Lung microvascular endothelial cell (primary cell): ENCODE measurements around the gene FALEC. TPM values are rescaled to one million over a fixed set of nuclear protein-coding genes. Genes with fewer than 3 reads are reported as not detected.
"Not testable (repeated sequence)": the region's sequence is repeated elsewhere in the genome, so short reads cannot be mapped to it uniquely, and the experiment has no call there.

Source experiments
- DNase-seq, 2 donors: peaks; one replicate each; pipeline versions ENCODE4 v3.0.0 to v3.0.0-alpha.2; 2010; ENCODE audit warnings: low read depth in 2 of 2
- total RNA-seq: library from RNA; depleted of rRNA; stranded (reverse); fragments of >200 nt; gene quantifications from 2 replicates; pipeline ENCODE4 v1.2.1, GENCODE V29; 2014

Gene FALEC
- total RNA-seq, 1 donor from 2014 or later = not detected

DNA sequence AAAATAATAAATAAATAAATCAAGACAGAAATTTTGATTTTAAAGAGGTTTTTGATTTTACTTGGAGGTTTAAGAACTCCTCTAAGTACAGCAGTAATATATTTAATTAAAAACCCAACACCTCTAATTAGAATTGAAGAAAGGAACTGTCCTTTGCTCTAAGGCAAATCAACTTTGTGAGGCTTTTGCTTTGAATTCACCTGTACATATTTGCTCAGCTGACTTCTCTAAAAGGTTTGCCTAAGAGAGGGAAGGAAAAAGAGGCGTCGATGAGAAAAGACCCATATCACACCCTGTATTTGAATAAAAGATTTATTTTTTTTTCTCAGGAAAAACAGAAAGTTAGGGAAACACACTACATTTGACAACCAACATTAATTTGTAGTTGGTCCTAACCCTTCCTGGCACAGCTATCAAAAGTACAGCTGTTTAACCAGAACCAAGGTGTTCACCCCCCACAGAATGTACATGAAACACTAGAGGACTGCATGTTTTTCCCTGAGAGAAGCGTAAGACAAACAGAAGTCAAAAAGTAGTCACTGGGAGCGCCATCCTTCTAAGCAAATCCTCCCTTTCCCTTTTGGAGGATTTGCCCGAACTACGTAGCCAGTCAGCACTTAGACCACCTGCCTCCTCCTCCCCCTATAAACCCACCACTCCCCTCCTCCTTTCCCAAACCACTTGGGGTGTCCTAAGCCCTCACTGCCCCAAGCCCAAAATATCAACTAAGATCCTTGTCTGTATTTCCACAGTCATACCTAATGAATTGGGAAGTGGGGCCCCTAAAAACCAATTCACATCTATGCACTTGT is 58.9 kb downstream of the FALEC start:
- DNase-seq = peak; percentile 9 to 38

DNA sequence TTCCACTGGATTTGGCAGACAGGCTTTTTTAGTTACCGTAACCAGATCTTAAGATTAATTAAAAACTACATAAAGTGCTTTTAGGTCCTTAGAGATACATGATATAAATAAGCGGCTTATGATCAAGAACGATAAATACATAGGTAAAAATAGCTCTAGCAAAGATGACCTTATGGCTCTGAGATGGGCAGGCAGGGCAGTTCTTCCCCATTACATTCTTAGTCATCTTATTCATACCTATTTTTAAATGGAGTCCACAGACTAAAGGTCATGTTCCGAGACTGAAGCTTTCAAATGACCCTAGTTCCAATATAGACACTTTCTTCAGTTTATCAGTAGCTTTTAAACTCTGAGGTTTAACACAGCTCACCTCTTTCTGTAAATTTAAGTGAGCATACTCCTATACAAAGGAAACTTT is 59.5 kb downstream of the FALEC start:
- DNase-seq = peak; percentile 5 to 31

DNA sequence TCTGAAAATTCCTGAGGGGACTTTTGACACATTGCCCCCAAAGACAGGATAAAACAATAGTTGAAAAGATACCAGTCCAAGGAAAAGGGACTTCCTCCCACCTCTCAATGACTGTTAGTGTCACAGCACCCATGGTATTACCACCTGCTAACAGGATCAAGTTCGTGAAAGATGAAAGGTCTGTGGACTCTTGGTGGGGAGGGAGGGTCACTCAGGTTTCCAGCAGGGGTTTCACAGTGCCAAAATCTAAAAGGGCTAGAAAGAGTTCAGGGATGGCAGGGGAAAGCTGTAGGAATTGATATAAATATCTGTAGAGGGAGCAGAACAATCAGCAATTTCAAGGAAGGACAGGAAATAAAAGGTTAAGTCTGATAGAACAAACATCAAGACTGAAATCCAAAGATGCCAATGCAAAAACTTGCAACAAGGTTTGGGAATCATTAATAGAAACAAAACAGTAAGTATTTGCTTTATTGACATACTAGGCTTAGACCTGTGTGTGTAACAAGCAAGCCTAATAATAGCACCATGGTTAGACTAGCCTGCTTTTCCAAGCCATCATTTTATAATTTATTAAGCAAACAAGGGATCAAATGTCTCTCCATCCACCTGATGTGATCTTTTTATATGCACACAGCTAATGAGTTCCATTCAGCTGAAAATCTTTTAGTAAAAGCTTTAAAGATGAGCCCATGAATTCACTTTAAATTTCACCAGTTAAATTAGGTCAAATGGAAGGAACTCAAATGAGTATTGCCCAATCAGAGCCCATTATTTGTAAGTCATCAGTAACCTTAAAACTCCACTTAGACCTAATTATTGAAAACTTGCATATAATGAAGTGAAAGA is 60.2 kb downstream of the FALEC start:
- DNase-seq = peak; percentile 5 to 20

GRCh38 chr1:150576367-150576711 is 60.8 kb downstream of the FALEC start:
- DNase-seq = no peak

GRCh38 chr1:150576794-150577556 is 61.4 kb downstream of the FALEC start:
- peak; percentile 23 to 44 for DNase-seq

GRCh38 chr1:150577557-150578271 is 62.2 kb downstream of the FALEC start:
- peak; percentile 28 to 54 for DNase-seq

- DNase-seq = peak; percentile 94 to 95
Measured at GRCh38 chr1:150578272-150579109, 62.9 kb downstream of the FALEC start.

DNA sequence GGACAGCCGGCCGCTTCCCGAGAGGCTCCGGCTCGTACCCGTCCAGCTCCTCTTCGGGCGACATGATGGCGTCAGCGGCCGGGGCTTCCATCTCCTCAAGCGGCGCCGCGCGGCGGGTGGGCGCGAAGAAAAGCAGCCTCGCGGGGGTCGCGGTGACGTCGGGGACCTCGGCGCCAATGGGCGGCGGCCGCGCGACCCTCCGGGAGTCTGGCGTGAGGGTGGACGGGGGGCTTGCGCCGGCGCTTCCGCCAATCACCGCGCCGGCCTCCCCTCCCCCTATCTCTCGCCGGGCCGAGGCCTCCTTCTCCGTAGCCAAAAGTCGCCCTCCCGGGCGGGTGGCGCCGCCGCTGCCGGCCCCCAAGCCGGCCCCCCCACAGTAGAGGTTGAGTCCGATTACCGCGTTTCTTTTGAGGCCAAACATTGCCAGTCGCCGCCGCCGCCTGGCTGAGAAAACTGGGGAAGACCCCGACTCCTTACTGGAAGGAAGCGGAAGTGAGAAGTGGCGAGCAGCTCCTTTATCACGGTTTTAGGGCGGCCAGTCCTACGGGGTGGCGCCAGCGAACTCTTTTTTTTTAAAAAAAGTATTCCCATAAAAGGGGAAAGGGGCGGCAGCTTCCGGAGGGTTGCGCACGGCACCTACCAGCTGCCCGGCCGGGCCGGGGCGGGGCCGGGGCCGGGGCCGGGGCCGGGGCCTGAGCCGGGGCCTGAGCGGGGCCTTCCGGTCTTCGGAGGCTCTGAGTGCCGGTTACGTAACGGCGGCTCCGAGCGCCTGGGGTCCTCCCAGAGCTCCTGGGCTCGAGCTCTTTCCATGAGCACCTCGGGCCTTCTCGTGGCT is 63.8 kb downstream of the FALEC start, which contains the start of gene MCL1:
TSS of gene MCL1 (minus strand) at position 501 of the 835 bp plus-strand sequence. CDS start at position 421, 80 bp downstream.
- peak; percentile 96 for DNase-seq

- DNase-seq = no peak
Measured at GRCh38 chr1:150579945-150580642, 64.5 kb downstream of the FALEC start.

GRCh38 chr1:150580966-150581365 is 65.4 kb downstream of the FALEC start:
- not testable (repeated sequence) for DNase-seq

GRCh38 chr1:150581437-150581836 is 65.9 kb downstream of the FALEC start:
- not testable (repeated sequence) for DNase-seq

- DNase-seq = not testable (repeated sequence)
Measured at GRCh38 chr1:150581962-150582361, 66.4 kb downstream of the FALEC start.

DNA sequence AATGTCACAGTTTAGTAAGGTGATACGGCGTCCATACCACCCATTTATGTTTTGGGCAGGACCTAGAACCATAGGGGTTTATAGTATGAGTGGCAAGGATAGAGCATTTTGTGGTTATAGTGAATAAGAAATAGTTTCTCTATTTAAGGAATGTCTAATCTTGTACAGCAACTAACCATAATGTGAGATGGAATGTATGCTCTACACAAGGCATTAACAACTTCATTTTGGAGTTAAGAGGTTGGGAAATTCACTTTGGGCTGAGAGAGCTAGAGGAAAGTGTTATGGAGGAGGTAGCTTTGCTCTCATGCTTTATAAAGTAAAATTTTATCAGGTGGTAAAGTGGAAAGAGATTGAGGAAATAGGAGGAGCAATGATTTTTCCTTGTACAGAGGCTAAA is 66.8 kb downstream of the FALEC start:
- no peak for DNase-seq

Other genes starting within 250 kb of the FALEC start
- 110 and 128 TPM in 2 replicates for gene APH1A, start 246.7 kb upstream of the FALEC start, total RNA-seq
- gene C1orf54, start 243.0 kb upstream of the FALEC start, total RNA-seq = 2.4 and 10.5 TPM in 2 replicates
- 0.44 and 1.4 TPM in 2 replicates for gene CIART, start 233.2 kb upstream of the FALEC start, total RNA-seq
- gene MRPS21, start 221.9 kb upstream of the FALEC start, total RNA-seq = 42.9 and 51.6 TPM in 2 replicates
- gene PRPF3, start 194.2 kb upstream of the FALEC start, total RNA-seq = 17.9 and 25.2 TPM in 2 replicates
- gene RPRD2, start 151.6 kb upstream of the FALEC start, total RNA-seq = 6.3 and 7.9 TPM in 2 replicates
- 8.7 TPM in 2 replicates for gene TARS2, start 28.3 kb upstream of the FALEC start, total RNA-seq
- gene ECM1, start 7.6 kb upstream of the FALEC start, total RNA-seq = under 0.01 TPM in 2 replicates
- gene ADAMTSL4, start 33.7 kb downstream of the FALEC start, total RNA-seq = 0.20 and 0.22 TPM in 2 replicates
- 114 and 208 TPM in 2 replicates for gene MCL1, start 63.9 kb downstream of the FALEC start, total RNA-seq
- 66.0 and 75.2 TPM in 2 replicates for gene ENSA, start 113.9 kb downstream of the FALEC start, total RNA-seq
- gene GOLPH3L, start 181.4 kb downstream of the FALEC start, total RNA-seq = 9.1 and 10.0 TPM in 2 replicates
- gene HORMAD1, start 205.1 kb downstream of the FALEC start, total RNA-seq = 0.20 TPM in 1 of 2 replicates, not detected in the other